Stimulated activated CD4-positive, alpha-beta T cell treated with anti-CD3 and anti-CD28 coated beads, Interleukin-4, amount 100 ng/mL, for 24 hours (primary cell): ENCODE data around the gene DDA1.

ENCODE experiments used
- DNase-seq: peaks from one replicate; pipeline ENCODE4 v3.0.0-alpha.2; 2020

The DDA1 gene

GRCh38 chr19:17312189-17313113, 3.1 kb downstream of the DDA1 start:
- no peak for DNase-seq

DNA sequence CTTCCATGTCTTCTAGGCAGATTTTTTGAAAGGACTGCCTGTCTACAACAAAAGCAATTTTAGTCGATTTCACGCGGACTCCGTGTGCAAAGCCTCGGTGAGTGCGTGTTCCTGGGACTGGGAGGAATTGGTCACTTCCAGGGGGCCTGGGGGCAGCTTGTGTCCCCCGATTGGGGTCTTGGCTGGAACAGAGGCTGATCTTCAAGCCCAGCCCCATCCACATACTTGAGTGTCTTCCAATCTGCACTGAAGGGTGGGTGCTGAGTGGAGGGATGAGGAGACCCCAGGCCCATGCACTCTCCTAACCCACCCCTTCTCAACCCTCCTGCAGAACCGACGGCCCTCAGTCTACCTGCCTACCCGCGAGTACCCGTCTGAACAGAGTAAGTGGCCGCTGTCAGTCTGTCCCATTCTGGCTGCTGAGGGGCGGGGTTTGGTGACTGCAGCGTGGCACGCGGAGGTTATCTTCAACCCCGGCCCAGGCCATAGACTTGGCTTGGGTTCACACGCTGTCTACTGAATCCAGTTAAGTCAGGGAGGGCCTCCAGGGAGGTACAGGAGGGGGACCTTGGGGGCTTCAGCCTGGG, 4.7 kb downstream of the DDA1 start:
- no peak for DNase-seq

DNA sequence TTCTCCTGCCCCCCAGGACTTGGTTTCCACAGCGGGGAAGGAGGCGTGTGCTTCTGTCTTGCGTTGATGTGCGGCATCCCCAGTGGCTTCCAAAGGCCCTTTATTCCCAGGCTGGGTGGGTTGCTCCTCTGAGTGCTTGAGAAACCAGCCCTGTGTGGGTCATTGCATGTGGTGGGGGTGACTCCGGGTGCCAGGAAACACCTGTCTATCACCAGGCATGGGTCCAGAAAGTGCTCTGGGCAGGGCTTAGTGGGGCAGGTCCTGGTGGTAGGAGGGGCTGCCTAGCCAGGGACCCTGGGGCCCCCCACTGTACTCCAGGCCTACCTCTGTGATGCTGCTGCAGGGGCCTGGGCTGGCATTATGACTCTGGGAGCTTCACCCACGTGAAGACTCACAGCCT, 9.6 kb downstream of the DDA1 start:
- no peak for DNase-seq

DNA sequence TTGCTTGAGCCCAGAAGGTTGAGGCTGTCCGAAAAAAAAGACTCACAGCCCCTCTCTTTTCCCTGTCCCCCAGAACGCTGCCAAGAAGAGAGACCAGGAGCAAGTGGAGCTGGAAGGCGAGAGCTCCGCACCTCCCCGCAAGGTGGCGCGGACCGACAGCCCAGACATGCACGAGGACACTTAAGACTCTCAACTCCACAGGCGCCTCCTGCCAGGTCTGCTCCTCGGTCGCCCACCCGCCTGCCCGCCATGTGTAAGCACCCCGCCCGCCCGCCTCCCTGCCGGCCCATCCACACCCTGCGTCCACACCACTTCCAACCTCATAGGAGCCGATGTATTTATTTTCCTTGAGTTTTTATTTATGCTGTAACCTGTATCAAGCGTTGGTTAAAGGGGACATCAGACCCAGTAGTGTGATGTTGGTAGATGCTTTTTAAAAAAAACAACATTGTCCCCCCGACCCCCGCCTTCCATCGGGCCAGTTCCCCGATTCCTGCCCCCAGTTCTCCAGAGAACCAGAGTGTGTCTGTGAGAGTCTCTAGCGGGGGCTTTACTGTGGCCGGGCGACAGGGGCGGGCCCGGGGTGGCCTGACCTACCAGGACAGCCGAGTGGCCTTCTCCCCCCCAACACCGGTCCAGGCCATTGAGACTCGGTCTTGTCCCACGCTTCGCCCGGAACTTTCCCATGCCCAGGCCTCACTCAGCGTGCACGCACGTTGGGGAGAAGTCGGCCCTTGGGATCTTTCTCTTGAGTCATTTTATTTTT, 10.3 kb downstream of the DDA1 start:
- no peak for DNase-seq

- DNase-seq: no peak
Observed at GRCh38 chr19:17320435-17320834, 11.1 kb downstream of the DDA1 start.

DNA sequence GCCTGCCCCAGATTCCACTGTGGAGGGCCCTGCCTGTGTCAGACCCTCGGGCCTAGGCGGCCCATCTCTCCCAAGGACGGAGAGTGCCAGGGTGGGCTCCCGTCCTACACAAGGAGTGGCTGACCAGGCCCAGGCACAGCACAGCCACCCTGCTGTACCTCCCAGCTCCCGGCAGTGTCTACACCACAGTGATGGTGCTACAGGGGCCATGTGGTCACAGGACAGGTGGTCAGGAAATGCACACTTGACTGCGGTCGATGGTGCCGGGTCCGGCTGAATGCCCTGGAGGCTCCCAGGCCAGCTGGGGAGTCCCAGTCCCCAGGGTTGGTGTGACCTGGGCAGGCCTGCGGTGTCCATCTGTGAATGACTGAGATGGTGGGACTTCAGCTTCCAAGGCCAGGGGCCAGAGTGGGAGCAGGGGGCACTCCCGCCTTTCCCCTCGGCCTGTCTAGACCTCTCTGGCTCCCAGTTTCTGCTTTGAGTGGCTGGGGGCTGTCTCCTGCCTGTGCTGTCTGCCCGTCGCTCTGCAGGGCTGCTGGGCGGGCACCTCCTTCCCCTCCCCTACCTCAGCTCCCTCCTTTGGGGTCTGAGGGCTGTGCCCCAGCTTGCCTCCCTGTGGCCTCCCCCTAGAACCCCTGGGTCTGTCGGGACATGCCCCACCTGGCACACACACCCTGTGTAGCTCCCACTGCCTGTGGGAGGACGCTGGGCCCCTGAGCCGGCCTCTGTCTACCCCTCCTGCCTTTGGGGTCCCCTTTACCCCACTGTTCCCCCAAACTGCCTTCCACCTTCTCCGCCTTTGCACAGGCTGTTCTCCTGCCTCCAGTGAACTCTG, 12.5 kb downstream of the DDA1 start:
- DNase-seq: no peak

DNA sequence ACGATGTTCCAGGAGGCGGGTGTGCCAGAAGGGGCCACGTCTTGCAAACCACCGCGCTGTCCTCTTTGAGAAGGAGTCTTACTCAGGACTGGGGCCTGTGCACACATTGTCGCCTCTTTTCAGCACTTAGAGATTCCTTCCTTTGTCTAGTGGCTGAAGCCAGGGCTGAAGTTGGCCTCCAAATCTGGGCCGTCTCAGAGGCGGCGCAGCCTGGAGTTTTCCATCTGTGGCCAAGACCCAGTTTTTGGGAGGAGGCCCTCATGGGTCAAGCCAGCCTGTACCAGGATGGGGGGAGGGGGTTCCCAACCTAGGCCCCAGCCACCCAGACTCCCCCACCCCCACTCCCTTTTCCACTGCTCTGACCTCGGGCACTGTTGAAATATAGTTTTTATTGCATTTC, 13.5 kb downstream of the DDA1 start:
- no peak for DNase-seq

DNA sequence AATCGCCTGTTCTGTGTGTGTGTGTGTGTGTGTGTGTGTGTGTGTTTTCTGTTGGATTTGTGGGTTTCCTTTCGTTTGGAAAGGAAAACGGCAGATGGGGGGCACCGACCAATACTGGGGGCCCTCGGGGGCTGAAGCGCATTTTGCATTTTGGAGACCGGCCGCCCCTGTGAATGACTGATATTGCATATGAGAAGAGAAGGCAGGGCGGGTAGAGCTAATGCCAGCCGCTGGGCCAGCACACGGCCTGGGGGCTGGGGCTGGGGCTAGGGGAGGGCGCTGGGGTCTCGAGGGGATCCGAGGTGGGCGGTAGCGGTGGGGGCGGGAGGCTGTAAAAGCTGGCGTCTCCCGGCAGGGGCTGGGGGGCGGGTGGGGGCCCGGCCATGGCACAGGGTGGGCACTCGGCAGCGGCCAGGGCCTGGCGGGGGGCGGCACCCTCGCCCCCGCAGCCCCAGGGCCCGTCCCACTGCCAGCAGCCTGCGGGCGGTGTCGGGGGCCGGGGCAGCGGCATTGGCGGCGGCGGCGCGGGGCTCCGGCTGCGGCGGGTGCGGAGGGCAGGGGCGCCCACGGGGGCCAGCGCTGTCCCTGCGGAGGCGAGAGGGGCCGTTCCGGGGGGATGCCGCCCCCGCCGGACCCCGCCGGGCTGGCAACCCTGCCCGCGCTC, 14.1 kb downstream of the DDA1 start:
- DNase-seq: no peak

DNA sequence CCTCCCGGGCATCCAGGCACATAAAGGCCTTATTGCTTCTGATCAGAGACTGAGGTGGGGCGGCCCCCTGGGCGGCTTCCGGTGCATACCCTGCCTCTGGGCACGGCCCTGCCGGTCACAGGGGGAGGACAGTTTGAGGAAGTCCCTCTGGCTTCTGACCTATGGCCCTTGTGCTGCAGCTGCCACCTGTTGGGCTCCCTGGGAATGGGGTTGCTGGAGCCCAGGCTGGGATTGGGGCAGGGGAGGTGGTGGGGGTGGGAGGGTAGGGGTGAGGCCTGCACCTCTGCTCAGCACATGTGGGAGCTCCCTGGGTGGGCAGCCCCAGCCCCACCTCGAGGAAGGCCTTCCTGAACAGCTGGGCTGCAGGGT, 14.6 kb downstream of the DDA1 start:
- no peak for DNase-seq

DNA sequence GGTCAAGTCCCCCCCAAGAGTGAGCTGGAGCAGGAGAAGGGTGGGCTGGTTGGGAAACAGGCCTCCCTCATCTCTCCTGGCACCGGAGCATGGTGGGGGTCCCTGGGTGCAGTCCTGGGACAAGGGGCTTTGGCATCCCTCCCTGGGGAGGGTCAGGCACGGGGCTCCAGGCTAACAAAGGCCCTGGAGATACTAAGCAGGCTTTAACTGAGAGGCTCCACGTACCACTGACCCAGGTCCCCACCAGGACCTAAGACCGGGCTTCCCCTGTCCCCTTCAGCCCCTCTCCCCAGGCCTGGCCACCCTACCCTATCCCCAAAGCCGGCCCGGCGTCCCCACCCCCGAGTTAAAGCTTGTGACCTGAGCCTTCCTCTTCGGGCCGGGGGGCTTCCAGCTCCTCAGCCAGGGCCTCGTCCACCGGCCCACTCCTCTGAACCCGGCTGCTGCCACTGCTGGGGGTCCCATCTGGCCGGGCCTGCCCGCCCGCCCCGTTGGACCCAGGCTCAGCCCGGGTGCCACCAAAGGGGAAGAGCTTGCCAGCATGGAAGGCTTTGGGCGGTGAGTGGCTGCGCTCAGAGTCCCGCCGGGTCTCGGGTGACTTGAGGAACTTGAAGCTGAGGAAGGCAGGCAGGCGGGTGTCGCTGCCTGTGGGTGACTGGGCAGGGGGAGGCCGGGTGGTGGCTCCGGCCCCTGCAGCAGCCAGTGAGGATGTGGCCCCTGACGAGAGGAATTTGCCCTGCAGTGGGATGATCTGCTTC, 15.2 kb downstream of the DDA1 start:
- no peak for DNase-seq

DNA sequence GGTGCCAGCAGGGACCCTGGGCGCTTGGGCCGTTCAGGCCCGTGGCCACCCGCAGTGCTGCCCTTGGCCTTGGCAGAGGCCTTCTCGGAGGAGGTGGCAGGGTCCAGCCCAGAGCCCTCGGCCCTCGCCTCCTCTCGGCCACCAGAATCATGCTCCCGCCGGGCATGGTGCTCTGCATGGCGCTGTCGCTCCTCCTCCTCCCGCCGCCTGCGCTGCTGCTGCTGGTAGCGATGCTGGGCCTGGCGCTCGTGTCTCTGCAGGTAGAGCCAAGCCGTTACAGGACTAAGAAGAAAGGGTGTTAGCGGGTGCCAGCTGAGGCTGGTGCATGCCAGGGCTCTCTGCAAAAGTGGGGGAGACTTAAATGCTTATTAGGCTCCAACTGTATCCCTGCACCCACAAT, 15.8 kb downstream of the DDA1 start:
- no peak for DNase-seq

- no peak for DNase-seq
Observed at GRCh38 chr19:17325881-17326594, 16.7 kb downstream of the DDA1 start.

DNA sequence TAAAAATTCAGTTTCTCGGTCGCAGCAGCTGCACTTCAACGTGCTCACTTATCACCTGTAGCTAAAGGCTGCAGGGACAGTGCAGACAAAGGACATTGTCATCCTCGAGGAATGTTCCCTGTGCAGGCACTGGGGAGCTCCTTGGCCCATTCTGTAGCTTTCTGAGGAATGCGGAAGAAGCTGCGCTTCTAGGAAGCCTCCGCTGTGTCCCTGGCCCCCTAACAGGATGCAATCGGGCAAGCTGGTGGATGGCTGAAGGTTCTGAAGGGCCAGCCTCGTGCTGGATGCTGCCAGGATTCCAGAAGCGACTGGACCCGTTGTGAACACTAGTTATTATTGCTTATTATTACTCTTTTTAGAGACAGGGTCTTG, 17.2 kb downstream of the DDA1 start:
- DNase-seq: no peak

GRCh38 chr19:17327068-17327653, 17.8 kb downstream of the DDA1 start:
- DNase-seq: no peak

GRCh38 chr19:17327654-17328516, 18.5 kb downstream of the DDA1 start:
- peak; percentile 44 for DNase-seq

GRCh38 chr19:17328517-17329365, 19.4 kb downstream of the DDA1 start:
- peak; percentile 16 for DNase-seq

DNA sequence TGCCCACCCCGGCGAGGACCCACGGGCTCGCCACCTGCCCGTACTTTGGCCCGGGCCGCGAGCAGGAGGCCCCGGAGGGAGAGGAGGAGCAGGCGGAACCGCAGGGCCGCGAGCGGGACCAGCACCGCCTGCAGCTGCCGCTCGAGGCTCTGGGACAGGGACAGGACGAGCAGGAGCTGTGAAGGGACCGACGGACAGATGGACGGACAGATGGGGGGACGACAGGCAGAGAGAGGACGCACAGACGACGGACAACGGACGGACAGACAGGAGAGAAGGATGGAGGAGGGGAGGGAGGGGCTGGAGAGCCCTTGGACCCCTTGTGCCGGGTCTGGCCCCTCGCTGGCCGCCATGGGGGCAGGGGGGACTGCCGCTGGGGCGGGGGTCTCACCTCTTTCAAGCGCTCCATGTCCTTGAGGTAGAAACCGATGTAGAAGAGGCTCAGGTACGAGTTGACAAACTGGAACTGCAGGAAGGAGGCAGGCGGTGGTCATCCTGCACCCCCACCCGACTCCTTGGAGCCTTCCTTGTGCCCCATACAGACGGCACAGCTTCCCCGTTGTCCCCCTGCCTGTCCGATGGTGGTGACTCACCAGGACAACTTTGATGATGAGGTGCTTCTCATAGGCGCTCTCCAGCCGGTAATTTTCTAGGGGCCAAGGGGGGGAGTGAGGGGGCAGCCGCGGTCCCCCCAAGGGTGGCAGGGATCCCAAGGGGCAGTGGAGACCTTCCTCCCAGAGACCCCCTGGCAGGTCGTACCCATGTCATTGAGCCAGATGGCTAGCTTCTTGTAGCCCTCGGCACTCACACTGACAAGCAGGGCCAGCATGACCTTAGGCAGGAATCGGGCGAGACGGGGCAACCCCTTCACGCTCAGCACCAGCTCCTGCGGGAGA, 20.3 kb downstream of the DDA1 start:
- no peak for DNase-seq
